GM10248 (cell line): ENCODE measurements around the gene SPATA12.

Experiments
- CTCF ChIA-PET: fragments of 300-600 bp; sonication (Branson Sonifier 250); formaldehyde crosslinking; extraction: SDS; loops from one replicate; lab custom pipeline; 2021; ENCODE audit warnings: antibody characterized with exemption; lab: Yijun Ruan, JAX
- POLR2A ChIA-PET: fragments of 350-650 bp; sonication (Branson Sonifier 250); formaldehyde crosslinking; extraction: SDS; loops from one replicate; lab custom pipeline; 2020; ENCODE audit warnings: antibody characterized with exemption; lab: Yijun Ruan, JAX
- DNase-seq: peaks from one replicate; pipeline ENCODE4 v3.0.0; 2012; ENCODE audit errors: extremely low spot score
- CTCF ChIP-seq: IDR thresholded peaks from 2 replicates; pipeline ENCODE4 v1.5.1; 2012; ENCODE audit warnings: mild to moderate bottlenecking, low read depth; ENCODE audit errors: extremely low read depth, missing control alignments, control extremely low read depth

The SPATA12 gene

GRCh38 chr3:57110214-57110613, 49.8 kb downstream of the SPATA12 start:
- CTCF ChIA-PET: interaction anchor here (1.3 to 4.7 kb wide), 4 partner anchors 10 to 72 kb away, joined by 3 to 30 read pairs (median 7); no protein-coding TSS in a partner anchor
- TF ChIP-seq CTCF: no peak
- DNase-seq: no peak
- POLR2A ChIA-PET: no interaction called here

- CTCF ChIA-PET: interaction anchor here (1.3 to 4.7 kb wide), 4 partner anchors 10 to 71 kb away, joined by 3 to 30 read pairs (median 7); no protein-coding TSS in a partner anchor
- POLR2A ChIA-PET: no interaction called here
- DNase-seq: no peak
- TF ChIP-seq CTCF: no peak
These were observed 50.3 kb downstream of the SPATA12 start for GRCh38 chr3:57110798-57111197.

- peak; percentile 29 for DNase-seq
- CTCF ChIA-PET: interaction anchor here (1.0 to 4.7 kb wide), 4 partner anchors 12 to 21 kb away, joined by 3 to 30 read pairs (median 6); no protein-coding TSS in a partner anchor
- POLR2A ChIA-PET: no interaction called here
- peak; percentile 7 for TF ChIP-seq CTCF
These were observed 51.7 kb downstream of the SPATA12 start for GRCh38 chr3:57112206-57112605.

GRCh38 chr3:57116501-57116900, 56.0 kb downstream of the SPATA12 start:
- no peak for TF ChIP-seq CTCF
- DNase-seq: no peak
- ChIA-PET POLR2A (no interaction called here), CTCF (interaction anchor here (0.6 to 0.7 kb wide), 2 partner anchors 20 to 849 kb away, joined by 3 read pairs; no protein-coding TSS in a partner anchor)

GRCh38 chr3:57118254-57118653, 57.8 kb downstream of the SPATA12 start:
- CTCF ChIA-PET: interaction anchor here (1.3 to 3.2 kb wide), 2 partner anchors 18 to 122 kb away, joined by 5 to 12 read pairs; no protein-coding TSS in a partner anchor
- no peak for DNase-seq
- POLR2A ChIA-PET: no interaction called here

DNA sequence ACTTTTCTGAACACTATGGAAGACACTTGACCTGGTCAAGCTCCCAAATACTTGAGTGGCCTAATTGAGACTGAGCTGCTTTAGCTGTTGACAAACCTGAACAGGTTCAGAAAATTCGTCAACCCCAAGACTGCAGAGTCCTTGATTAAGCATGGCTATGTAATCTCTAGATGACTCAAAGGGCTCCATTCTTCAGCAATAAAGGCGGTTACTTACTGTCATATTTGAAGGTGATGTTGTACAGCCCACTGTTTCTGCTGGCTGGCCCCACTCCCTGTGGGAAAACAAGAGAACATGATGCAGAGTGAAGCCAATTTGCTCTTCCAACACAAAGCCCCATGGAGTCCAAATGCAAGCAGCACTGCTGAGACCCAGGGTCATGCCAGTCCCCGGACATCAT, 59.6 kb downstream of the SPATA12 start:
- CTCF ChIA-PET: interaction anchor here (1.3 to 3.2 kb wide), 2 partner anchors 16 to 20 kb away, joined by 4 to 12 read pairs; no protein-coding TSS in a partner anchor
- TF ChIP-seq CTCF: no peak
- DNase-seq: no peak
- POLR2A ChIA-PET: no interaction called here

More at GRCh38 chr3:57118254-57118653, 57.8 kb downstream of the SPATA12 start:
- no peak for TF ChIP-seq CTCF
